Measurements from ENCODE around the gene PDLIM5.
"Not testable (repeated sequence)": the region's sequence is repeated elsewhere in the genome, so short reads cannot be mapped to it uniquely, and the experiment has no call there.

The PDLIM5 gene

DNA sequence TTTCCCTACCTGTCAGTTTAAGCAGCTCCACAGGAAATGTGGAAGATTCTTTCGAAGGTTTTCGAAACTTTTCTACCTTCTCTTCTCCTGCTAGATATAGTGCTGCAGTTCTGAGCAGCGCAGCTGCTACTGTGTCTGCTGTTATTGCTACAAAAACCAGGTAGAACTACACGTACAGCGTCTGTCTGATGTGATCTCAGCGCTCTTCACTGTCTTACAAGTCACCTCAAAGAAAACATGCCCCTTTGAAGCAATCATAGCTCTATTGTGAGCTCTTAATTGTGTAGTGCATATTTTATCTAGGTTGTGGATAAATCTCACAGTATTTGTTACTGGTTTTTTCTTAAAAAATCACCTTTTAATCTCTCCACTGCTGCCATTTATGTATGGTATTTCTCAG, 158.4 kb downstream of the PDLIM5 start:
- no peak for DNase-seq

- DNase-seq = no peak
Measured at GRCh38 chr4:94613248-94613647, 161.5 kb downstream of the PDLIM5 start.

DNA sequence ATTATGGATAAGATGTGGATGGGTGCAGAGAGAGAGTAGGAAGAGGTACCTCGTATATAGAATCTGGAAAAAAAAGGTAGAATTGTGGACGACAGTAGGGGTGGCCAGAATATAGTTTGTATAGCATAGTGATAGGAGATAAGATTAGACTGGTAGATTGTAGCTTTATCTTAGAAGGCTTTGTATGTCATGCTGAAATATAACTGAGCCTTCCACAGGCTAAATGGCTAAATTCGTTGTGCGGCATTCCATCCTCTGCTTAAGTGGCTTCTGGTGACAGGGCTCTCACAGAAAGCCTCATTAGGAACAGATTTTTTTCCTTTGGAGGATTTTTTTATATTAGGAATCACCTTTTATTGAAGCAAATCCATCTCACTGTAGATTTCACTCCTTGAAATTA, 163.7 kb downstream of the PDLIM5 start:
- DNase-seq = no peak

GRCh38 chr4:94621491-94622080, 169.8 kb downstream of the PDLIM5 start:
- no peak for DNase-seq

- no peak for DNase-seq
Measured at GRCh38 chr4:94623126-94623911, 171.6 kb downstream of the PDLIM5 start.

GRCh38 chr4:94626942-94627341, 175.2 kb downstream of the PDLIM5 start:
- no peak for DNase-seq

DNA sequence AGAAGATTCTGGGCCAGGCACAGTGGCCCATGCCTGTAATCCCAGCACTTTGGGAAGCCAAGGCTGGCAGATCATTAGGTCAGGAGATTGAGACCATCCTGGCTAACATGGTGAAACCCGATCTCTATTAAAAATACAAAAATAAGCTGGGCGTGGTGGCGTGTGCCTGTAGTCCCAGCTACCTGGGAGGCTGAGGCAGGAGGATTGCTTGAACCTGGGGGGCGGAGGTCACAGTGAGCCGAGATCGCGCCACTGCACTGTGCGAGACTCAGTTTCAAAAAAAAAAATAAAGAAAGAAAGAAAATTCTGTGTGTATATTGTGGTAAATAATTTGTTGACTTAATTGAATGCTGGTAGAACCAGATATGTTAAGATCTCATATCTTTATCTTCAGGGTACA, 177.3 kb downstream of the PDLIM5 start:
- DNase-seq = not testable (repeated sequence)

GRCh38 chr4:94629837-94630236, 178.1 kb downstream of the PDLIM5 start:
- no peak for DNase-seq

DNA sequence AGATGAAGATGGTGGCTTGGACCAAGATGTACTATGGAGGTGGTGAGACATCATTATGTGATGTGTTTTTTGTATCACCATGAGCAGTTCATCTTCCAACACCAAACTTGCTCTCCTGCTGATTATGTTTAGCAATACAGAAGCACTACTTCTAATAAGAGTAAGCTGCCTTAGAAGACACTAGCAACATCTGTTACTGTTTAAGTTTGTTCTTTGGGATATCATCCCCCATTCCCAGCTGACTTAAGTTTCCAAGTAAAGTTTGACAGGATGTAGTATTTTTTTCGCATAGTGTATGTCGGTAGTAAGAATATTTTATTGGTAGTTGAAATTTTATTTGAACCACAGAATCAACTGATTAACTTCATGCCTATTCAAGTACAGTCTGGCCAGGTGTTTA, 182.5 kb downstream of the PDLIM5 start:
- no peak for DNase-seq

DNA sequence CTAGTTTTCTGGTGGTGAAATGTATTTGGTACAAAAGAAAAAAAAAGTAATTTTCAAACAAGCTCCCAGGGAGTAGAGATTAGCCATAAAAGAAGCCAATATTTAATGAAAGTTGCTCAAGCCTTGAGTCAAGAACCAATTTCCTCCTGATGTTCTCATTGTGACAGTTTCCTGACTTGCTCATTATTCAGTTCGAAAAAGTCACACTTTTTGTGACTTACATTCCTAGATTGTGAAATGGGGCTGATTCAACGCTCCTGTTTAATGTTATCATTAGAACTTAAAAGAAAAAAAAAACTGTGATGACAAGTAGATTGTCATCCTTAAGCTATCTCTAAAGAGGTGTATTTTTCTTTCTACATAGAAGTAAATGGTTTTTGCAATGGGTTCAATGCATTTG, 183.4 kb downstream of the PDLIM5 start:
- no peak for DNase-seq

DNA sequence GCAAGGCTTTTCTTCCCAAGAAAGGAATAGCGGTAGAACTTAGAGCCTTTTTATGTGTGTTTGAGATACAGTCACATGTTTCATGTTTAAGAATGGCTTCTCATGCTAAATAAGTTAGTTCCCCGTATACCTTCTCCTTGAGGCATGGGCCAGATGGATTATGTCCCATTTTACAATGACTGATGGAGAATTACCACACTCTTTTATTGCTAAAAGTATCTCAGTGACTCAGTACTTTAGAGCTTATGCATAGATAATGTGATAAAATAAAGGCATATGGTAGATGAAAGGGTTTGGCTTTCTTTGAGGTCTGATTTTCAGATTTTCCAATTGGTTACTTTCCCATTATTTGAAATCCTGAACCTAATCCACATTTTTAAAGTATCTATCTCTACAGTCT, 184.3 kb downstream of the PDLIM5 start:
- DNase-seq = no peak

DNA sequence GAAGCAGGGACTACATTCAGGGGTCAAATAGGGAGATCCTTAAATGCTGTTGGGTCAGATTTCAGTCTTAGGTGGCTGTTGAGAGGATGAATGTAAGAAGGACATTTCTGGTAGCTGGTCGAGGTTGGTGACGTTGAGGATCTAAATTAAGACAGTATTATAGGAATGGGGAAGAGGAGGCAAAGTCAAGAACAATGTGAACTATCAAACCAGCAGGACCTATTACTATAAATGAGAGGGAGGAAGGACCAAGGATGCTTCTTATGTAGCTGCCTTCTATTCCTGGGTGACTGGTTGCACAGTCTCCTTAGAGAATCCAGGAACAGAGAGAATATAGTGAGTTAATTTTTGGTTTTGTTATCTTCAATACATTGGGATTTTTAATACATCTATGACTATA, 187.6 kb downstream of the PDLIM5 start:
- DNase-seq = no peak

DNA sequence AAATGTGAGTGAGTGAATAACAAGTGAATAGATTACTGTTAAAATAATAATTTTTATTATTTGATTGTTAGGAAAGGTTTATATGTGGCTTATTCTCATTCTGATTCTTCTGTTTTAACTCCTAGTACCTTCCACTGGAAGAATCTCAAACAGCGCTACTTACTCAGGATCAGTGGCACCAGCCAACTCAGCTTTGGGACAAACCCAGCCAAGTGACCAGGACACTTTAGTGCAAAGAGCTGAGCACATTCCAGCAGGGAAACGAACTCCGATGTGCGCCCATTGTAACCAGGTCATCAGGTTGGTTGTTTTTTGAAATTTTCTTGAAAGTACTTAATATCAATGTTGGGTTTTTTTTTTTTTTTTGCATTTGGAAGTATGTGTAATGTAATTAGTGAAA, 188.4 kb downstream of the PDLIM5 start:
- DNase-seq = no peak

DNA sequence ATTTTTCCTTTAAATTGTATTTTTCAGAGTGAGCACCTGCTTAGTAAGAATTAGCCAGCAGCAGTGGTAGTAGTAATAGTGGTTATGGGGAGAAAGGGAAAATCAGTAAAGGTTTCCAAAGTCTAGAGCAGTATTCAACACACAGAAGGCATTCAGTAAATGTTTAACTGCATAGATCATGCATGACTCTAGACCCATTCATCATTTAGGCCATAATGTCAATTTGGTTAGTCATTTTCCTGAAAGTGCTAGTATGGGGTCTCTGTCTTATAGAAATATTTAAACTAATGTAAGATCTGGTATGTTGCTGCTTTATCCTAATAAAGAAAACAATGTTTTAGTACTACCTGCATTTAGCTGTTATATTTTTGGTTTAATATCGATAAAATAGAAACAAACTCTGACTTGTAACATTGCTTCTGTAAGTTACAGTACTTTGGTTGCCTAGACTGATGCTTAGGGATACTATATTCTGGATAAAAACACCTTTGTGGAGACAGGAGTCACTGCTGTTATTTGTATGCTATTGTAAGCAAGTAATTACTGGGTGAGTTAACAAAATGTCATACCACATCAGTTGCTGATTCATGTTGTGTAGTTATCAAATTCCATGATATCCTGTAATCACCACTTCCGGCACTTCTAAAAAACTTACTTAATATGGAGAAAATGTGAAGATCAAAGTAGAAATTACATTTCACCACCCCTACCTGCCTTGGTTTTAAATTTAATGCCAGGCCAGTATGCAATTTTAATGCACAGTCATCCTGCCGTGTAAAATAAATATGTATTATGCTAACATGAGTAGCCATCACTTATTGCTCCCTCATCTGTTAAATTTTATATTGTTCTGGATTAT, 190.2 kb downstream of the PDLIM5 start:
- no peak for DNase-seq

- DNase-seq = no peak
Measured at GRCh38 chr4:94642561-94642866, 190.8 kb downstream of the PDLIM5 start.

DNA sequence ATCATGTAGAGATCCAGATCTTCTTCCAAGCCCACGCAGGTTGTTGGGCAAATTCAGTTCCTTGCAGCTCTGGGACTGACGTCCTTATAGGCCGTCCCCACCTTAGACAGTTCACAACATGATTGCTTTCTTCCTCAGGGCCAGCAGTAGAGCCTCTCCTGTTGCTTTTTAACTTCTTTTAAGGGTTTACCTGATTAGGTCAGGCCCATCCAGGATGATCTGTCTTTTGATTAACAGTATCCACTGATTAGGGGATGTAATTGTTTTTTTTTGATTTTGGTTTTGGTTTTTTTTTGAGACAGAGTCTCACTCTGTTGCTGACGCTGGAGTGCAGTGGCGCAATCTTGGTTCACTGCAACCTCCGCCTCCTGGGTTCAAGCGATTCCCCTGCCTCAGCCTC, 197.0 kb downstream of the PDLIM5 start:
- no peak for DNase-seq

GRCh38 chr4:94649381-94650133, 197.8 kb downstream of the PDLIM5 start:
- DNase-seq = no peak

GRCh38 chr4:94650134-94650495, 198.4 kb downstream of the PDLIM5 start:
- DNase-seq = no peak

GRCh38 chr4:94650690-94651089, 198.9 kb downstream of the PDLIM5 start:
- DNase-seq = no peak

DNA sequence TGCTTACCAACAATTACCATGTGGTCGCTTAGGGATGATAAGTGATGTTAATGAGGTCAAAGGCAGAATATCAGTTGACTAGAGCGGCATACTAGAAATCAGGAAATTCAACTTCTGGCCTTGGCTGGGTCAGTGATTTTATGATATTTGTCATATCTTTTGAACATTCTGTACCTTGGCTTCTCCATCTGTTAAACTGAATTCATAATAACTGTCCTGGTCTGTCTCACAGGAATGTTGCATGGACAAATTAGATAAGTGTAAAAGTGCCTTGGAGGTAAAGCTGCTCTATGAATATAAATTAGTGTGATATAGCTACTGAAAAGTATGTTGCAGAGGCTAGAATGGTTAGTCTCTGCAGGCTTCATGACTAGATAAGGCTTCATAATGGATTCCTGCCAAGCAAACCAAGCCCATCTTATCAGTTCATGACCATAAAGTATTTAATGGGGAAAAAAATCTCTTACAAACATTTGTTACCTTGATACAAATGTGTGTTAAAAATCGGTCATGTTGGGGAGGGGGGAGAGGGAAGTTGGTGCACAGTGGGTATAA, 201.4 kb downstream of the PDLIM5 start:
- no peak for DNase-seq

GRCh38 chr4:94653984-94654609, 202.4 kb downstream of the PDLIM5 start:
- DNase-seq = no peak

DNA sequence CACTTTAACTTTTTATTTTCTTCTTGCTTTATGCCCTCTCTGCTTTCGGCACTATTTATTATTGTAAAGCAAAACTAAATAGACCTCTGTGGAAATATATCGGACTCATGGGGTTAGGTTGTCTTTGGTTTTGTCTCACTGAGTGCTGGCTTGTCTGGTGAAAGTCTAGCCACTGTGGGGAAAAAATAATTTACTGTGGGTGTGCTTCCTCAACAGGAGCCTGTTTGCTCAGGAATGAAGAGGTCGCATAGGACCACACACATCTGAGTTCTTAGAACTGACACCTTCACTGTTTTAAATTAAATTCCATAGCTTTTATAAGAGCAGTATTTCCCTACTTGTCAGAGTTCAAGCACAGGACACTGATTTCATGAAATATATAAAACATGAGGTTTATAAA, 203.0 kb downstream of the PDLIM5 start:
- DNase-seq = no peak

DNA sequence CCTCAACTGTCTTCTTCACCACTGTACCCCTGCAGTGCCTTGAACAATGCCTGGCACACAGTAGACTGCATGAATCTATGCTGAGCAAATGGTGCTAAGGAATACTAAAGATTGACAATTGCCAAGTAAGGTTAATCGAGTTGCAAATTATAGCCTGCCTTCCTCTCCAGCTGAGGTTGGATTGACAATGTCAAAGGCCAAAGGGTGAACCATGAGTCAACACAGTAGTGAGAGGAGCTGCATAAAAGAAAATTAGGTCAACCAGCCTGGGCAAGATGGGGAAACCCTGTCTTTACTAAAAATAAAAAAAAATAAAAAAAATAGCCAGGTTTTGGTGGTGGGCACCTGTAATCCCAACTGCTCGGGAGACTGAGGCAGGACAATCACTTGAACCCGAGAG, 208.9 kb downstream of the PDLIM5 start:
- DNase-seq = no peak
